ENCODE results near the gene ARSB. TPM values are rescaled to one million over a fixed set of nuclear protein-coding genes. Genes with fewer than 3 reads are reported as not detected.

ARSB gene
- total RNA-seq, 1 experiment from 2014 or later: 5.2 TPM

DNA sequence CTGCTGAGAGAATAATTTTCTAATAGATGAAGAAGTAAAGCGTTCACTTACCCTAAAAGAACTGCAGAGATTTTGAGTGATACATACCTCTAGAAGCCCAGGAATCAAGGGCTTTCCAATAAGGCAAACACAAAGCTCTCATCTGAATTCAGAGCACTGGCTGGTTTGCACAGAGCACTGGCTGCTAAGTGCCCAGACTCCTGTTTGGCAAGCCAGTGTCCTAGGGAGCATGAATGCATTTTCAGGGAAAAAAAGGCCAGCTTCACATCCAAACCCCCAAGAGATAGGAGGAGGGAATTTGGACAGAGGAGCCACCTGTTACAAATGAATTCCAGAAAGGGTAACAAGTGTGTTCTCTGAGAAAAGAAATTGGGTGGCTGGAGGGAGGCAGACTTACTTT lies 65.3 kb downstream of the ARSB start:
- ChIA-PET POLR2A (interaction anchor here (0.6 to 1.4 kb wide), 3 partner anchors 42 to 220 kb away, joined by 3 to 6 read pairs (median 3); no protein-coding TSS in a partner anchor), CTCF (interaction anchor here (0.6 to 1.6 kb wide), 10 partner anchors 12 to 917 kb away, joined by 3 to 7 read pairs (median 3); no protein-coding TSS in a partner anchor)
- Mint-ChIP-seq H3K27me3 (ENCODE audit: insufficient read depth, unreplicated experiment) (no peaks in the 10 kb centered on the region), H3K36me3 (ENCODE audit: insufficient read depth, unreplicated experiment) (no peaks in the 10 kb centered on the region), H3K9me3 (ENCODE audit: unreplicated experiment) (no peaks in the 10 kb centered on the region), H3K4me1 (ENCODE audit: insufficient read depth, unreplicated experiment) (no peaks in the 10 kb centered on the region), H3K4me3 (ENCODE audit: unreplicated experiment) (no peak overlapping the region), H3K27ac (ENCODE audit: low read depth, unreplicated experiment) (no peak overlapping the region)
- BruUV-seq (replicated peaks): no TSS peak
- DNase-seq (ENCODE audit: unreplicated experiment): no peak
- TF ChIP-seq, protein P1, sequence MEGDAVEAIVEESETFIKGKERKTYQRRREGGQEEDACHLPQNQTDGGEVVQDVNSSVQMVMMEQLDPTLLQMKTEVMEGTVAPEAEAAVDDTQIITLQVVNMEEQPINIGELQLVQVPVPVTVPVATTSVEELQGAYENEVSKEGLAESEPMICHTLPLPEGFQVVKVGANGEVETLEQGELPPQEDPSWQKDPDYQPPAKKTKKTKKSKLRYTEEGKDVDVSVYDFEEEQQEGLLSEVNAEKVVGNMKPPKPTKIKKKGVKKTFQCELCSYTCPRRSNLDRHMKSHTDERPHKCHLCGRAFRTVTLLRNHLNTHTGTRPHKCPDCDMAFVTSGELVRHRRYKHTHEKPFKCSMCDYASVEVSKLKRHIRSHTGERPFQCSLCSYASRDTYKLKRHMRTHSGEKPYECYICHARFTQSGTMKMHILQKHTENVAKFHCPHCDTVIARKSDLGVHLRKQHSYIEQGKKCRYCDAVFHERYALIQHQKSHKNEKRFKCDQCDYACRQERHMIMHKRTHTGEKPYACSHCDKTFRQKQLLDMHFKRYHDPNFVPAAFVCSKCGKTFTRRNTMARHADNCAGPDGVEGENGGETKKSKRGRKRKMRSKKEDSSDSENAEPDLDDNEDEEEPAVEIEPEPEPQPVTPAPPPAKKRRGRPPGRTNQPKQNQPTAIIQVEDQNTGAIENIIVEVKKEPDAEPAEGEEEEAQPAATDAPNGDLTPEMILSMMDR (IDR thresholded peaks at IDR 0.05; ENCODE audit: unreplicated experiment): no peak
- intact Hi-C loops (cut with micrococcal nuclease): no loop called here

DNA sequence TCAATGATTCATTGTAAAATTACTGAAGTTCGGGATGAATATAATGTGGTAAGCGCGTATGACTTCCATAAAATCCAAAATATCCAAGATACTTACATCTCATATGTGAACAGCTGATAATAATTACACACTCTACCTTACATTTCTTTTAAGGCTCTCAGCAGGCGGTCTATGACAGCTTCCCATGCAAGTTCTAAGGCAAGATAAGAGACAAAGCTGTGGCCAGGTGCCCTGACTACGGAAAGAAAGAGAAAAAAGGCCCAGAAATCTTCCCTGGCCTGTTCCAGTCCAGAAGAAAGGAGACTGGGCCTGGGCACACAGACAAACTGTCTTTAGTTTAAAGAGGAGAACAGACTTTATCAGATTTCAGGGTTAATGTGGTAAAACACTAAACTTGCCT lies 69.1 kb downstream of the ARSB start:
- no peak overlapping the region for H3K4me3 Mint-ChIP-seq (ENCODE audit: unreplicated experiment)
- no peaks in the 10 kb centered on the region for H3K9me3 Mint-ChIP-seq (ENCODE audit: unreplicated experiment)
- ChIA-PET CTCF (no interaction called here), POLR2A (interaction anchor here (0.8 kb wide), 1 partner anchor 153 kb away, joined by 3 read pairs; no protein-coding TSS in a partner anchor)
- H3K36me3 Mint-ChIP-seq (ENCODE audit: insufficient read depth, unreplicated experiment): no peaks in the 10 kb centered on the region
- H3K27me3 Mint-ChIP-seq (ENCODE audit: insufficient read depth, unreplicated experiment): no peaks in the 10 kb centered on the region
- no peak for DNase-seq (ENCODE audit: unreplicated experiment)
- TF ChIP-seq, protein P1 (IDR thresholded peaks at IDR 0.05; ENCODE audit: unreplicated experiment): no peak
- BruUV-seq (replicated peaks): no TSS peak
- H3K4me1 Mint-ChIP-seq (ENCODE audit: insufficient read depth, unreplicated experiment): no peaks in the 10 kb centered on the region
- no peak overlapping the region for H3K27ac Mint-ChIP-seq (ENCODE audit: low read depth, unreplicated experiment)
- intact Hi-C loops (cut with micrococcal nuclease): no loop called here

DNA sequence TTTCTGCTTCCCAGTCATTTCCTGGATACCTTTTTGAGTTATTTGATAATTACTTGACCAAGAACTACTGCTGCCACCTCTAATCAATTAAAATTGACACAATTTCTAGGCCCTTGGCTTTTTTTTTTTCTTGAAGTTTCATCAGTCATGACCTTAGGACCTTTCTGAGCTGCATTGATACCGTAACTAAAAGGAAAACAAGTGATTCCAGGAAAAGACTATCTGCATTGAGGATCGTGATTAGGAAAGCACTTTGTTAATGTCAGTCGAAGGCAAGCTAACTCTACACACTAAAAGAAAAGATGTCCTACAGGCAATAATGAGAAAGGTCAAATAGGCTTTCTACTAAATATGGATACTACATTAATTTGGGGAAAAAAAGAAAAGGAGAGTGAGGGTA lies 69.9 kb downstream of the ARSB start:
- no peak for DNase-seq (ENCODE audit: unreplicated experiment)
- Mint-ChIP-seq H3K27me3 (ENCODE audit: insufficient read depth, unreplicated experiment) (no peaks in the 10 kb centered on the region), H3K27ac (ENCODE audit: low read depth, unreplicated experiment) (no peak overlapping the region), H3K4me3 (ENCODE audit: unreplicated experiment) (no peak overlapping the region), H3K9me3 (ENCODE audit: unreplicated experiment) (no peaks in the 10 kb centered on the region), H3K36me3 (ENCODE audit: insufficient read depth, unreplicated experiment) (no peaks in the 10 kb centered on the region), H3K4me1 (ENCODE audit: insufficient read depth, unreplicated experiment) (no peaks in the 10 kb centered on the region)
- POLR2A ChIA-PET: interaction anchor here (0.7 kb wide), 2 partner anchors 311 to 588 kb away, joined by 3 read pairs; no protein-coding TSS in a partner anchor
- intact Hi-C loops (cut with micrococcal nuclease): no loop called here
- no TSS peak for BruUV-seq (replicated peaks)
- CTCF ChIA-PET: no interaction called here
- TF ChIP-seq, protein P1 (IDR thresholded peaks at IDR 0.05; ENCODE audit: unreplicated experiment): no peak

DNA sequence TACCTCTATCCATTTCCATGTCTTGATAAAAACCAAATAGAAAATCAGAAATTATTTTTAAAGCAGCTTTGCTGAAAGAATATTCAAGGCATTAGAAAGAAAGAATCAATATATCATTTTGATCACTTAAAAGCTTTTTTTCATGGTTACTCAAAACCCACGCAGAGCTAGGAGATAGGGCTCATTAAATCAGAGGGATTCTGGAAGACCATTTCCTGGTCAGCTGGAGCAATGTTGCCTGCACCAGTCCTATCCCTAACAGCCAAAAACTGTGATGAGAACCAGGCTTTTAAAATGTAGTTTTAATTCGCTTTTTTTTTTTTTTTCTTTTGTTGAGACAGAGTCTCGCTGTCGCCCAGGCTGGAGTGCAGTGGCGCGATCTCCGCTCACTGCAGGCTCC lies 72.3 kb downstream of the ARSB start:
- CTCF ChIA-PET: interaction anchor here (0.6 kb wide), 1 partner anchor 13 kb away, joined by 3 read pairs; no protein-coding TSS in a partner anchor
- no peak for DNase-seq (ENCODE audit: unreplicated experiment)
- Mint-ChIP-seq H3K9me3 (ENCODE audit: unreplicated experiment) (no peaks in the 10 kb centered on the region), H3K27me3 (ENCODE audit: insufficient read depth, unreplicated experiment) (no peaks in the 10 kb centered on the region), H3K4me1 (ENCODE audit: insufficient read depth, unreplicated experiment) (no peaks in the 10 kb centered on the region), H3K36me3 (ENCODE audit: insufficient read depth, unreplicated experiment) (no peaks in the 10 kb centered on the region), H3K27ac (ENCODE audit: low read depth, unreplicated experiment) (no peak overlapping the region), H3K4me3 (ENCODE audit: unreplicated experiment) (no peak overlapping the region)
- intact Hi-C loops (cut with micrococcal nuclease): no loop called here
- BruUV-seq (replicated peaks): no TSS peak
- TF ChIP-seq, protein P1 (IDR thresholded peaks at IDR 0.05; ENCODE audit: unreplicated experiment): no peak
- POLR2A ChIA-PET: interaction anchor here (1.9 kb wide), 1 partner anchor 19 kb away, joined by 5 read pairs; no protein-coding TSS in a partner anchor
